GM12874 (cell line): ENCODE results near the gene FLT1.

Experiments used
- TF ChIP-seq, protein P1 (sequence below): IDR thresholded peaks from 2 replicates; pipeline ENCODE4 v1.5.1; 2011; ENCODE audit warnings: low read depth, mild to moderate bottlenecking, control low read depth, low read length, moderate library complexity; ENCODE audit not compliant: insufficient read depth

The FLT1 gene

DNA sequence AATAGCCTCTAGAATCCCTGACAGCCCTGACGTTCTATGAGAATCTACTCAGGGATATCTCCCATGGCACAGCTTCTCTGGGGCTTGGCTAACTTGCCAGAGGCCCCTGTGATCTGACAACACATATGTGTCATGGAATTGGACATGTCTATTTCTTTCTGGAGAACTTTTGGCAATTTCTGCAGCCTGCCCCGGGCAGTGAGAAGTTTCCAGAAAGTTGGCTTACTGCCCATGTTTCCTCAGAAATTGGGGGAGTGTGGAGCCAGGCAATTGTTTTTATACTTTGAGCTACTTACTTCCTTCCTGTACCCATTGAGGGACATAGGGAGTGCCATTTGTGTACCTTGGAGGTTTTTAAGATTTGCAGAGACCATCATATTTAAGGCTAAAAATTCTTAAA, 98.9 kb downstream of the FLT1 start:
- TF ChIP-seq, protein P1, sequence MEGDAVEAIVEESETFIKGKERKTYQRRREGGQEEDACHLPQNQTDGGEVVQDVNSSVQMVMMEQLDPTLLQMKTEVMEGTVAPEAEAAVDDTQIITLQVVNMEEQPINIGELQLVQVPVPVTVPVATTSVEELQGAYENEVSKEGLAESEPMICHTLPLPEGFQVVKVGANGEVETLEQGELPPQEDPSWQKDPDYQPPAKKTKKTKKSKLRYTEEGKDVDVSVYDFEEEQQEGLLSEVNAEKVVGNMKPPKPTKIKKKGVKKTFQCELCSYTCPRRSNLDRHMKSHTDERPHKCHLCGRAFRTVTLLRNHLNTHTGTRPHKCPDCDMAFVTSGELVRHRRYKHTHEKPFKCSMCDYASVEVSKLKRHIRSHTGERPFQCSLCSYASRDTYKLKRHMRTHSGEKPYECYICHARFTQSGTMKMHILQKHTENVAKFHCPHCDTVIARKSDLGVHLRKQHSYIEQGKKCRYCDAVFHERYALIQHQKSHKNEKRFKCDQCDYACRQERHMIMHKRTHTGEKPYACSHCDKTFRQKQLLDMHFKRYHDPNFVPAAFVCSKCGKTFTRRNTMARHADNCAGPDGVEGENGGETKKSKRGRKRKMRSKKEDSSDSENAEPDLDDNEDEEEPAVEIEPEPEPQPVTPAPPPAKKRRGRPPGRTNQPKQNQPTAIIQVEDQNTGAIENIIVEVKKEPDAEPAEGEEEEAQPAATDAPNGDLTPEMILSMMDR = no peak

DNA sequence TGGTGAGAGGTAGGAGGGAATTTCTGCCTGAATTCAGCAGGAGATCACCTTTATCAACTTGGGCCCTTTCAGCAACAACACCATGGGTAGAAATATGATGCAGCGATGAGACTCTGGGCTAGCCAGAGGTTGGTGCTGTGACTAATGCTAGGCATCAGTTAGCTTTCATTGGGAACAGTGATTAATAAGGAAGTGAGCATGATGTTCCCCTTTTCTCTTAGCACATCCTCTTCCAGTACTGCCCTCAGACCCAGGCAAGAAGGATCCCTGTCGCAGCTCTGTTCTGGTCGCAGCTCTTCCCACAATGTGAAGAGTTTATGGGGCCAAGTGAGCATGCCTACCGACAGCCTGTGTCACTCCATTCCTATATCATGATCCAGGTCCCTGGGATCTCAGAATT, 100.5 kb downstream of the FLT1 start:
- TF ChIP-seq, protein P1 = no peak

DNA sequence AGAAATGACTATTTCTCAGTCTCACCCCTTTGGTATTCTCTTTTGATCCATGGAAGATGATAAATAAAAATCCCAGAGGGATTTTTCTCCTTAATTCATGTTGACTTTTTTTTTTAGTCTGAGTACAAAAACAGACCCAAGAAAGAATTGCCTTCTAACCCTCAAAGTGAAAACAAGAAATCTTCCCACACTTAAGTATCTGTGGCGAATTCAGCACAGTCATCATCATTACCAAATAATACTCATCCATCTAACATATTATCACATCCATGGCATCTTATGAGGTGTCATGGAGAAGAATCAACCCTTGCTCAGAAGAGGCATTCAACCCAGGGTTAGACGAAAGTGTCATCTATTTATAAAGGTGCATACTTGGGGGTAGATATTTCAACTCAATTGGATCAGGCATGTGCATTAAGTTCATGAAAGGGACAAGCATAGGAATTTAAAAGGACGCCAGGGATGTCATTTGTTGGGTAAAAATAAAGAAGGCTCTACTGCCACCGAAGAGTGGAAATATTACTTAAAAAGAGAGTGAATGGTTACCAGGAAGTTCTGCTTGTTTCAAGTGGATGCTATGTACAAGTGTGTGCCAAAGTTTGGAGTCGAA, 101.9 kb downstream of the FLT1 start:
- TF ChIP-seq, protein P1 = no peak

DNA sequence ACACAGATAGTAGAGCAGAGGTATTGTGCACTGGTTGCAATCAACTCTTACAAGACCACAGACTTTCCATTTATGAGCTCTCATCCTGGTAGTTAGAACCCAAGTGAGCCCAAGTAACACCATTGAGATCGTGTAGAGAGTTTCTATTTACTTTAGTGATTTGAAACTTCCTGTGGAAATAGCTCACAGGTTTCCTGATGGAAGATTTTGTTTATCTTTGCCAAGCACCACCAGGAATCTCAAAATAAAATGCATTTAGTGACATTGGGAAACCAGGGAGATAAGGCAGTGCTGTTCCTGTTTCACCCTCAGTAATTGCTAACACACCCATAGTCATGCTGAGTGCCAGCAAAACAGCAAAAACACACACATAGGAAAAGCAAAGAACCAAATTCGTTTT, 102.5 kb downstream of the FLT1 start:
- TF ChIP-seq, protein P1 = no peak

DNA sequence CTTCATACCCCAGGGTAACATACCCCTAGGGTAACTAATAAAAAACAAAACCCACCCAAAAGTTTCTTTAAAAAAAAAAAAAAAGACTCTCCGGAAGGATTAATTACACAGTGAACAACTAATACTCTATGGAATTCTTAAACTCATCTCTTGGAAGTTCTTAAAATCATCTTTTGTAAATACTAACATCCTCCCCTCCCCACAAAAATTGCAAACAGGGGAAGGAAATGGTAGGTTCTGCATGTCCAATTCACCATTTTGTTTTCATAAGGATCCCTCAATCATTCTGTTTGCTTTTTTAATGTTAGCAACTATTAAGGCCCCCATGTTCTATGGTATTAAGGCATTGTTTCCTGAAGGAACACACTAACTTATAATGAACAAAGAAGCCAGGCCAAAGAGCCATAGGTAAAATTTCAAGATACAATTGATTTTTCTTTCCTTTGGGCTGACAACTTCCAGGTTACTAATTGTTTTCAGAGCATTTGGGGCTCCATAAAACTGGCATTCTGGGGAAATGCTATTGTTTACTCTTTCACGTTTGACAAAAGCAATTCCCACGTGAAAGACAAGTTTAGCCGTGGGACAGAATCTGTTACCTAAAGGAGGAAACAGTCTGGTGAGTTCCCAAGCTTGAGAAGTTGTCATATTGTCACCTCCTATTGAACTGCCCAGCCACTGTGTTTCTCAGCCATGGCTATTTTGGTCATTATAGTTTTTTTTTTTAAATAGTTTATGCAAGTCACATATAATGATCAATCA, 107.0 kb downstream of the FLT1 start:
- TF ChIP-seq, protein P1 = no peak

DNA sequence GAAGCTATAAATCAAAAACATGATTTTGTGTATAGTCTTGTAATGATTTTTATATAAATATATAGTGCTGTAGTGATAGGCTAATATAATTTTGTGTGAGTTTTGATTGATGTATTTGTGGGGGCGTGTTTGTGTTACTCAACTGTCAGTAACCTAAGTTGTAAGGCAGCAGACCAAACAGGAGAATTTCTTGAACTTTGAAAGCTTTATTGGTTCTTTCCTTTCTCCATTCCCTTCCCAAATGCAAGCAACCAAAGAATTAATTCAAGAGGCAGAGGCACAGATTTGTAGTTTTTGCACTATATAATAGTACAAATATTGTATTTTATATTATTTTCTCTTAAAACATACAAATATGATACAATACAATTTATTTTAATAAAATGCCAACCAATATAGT, 109.6 kb downstream of the FLT1 start:
- TF ChIP-seq, protein P1 = no peak

DNA sequence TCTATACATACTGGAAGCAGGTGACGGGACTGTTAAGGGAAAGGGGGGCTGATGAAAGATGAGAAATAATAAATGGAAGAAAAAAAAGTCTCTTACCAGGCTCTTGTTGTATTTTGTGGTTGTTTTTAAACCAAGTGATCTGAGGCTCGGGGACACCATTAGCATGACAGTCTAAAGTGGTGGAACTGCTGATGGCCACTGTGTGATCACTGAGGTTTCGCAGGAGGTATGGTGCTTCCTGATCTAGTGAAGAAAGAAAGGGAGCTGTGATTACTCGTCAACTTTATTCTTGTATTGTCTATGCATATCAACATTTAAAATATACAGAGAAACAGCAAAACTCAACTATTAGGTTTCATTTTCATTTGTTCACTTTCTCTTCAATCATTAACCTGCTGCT, 110.1 kb downstream of the FLT1 start:
- TF ChIP-seq, protein P1 = no peak
